Measurements from ENCODE around the gene ITPR2.

Gene ITPR2

GRCh38 chr12:26630546-26631027 lies 202.4 kb downstream of the ITPR2 start:
- Histone ChIP-seq H3K27ac (no peak overlapping the region), H3K4me3 (no peak overlapping the region)
- no peak for TF ChIP-seq CTCF (IDR thresholded peaks at IDR 0.05)
- DNase-seq (ENCODE audit: low spot score) = no peak

- DNase-seq (ENCODE audit: low spot score) = no peak
- TF ChIP-seq CTCF (IDR thresholded peaks at IDR 0.05) = no peak
- no peak overlapping the region for H3K4me3 ChIP-seq
- H3K27ac ChIP-seq = no peak overlapping the region
Measured at GRCh38 chr12:26629864-26630263, 203.1 kb downstream of the ITPR2 start.

GRCh38 chr12:26628234-26628633 lies 204.8 kb downstream of the ITPR2 start:
- no peak overlapping the region for H3K4me3 ChIP-seq
- DNase-seq (ENCODE audit: low spot score) = no peak
- no peak for TF ChIP-seq CTCF (IDR thresholded peaks at IDR 0.05)
- no peak overlapping the region for H3K27ac ChIP-seq

- Histone ChIP-seq H3K27ac (no peak overlapping the region), H3K4me3 (no peak overlapping the region)
- no peak for DNase-seq (ENCODE audit: low spot score)
- TF ChIP-seq CTCF (IDR thresholded peaks at IDR 0.05) = no peak
Measured at GRCh38 chr12:26627335-26627734, 205.7 kb downstream of the ITPR2 start.

GRCh38 chr12:26623136-26623535 lies 209.9 kb downstream of the ITPR2 start:
- no peak overlapping the region for H3K27ac ChIP-seq
- DNase-seq (ENCODE audit: low spot score) = no peak
- H3K4me3 ChIP-seq = no peak overlapping the region
- TF ChIP-seq CTCF (IDR thresholded peaks at IDR 0.05) = no peak

- Histone ChIP-seq H3K27ac (no peak overlapping the region), H3K4me3 (no peak overlapping the region)
- no peak for DNase-seq (ENCODE audit: low spot score)
- no peak for TF ChIP-seq CTCF (IDR thresholded peaks at IDR 0.05)
Measured at GRCh38 chr12:26622601-26623000, 210.4 kb downstream of the ITPR2 start.

GRCh38 chr12:26621932-26622331 lies 211.1 kb downstream of the ITPR2 start:
- no peak for TF ChIP-seq CTCF (IDR thresholded peaks at IDR 0.05)
- DNase-seq (ENCODE audit: low spot score) = no peak
- H3K4me3 ChIP-seq = no peak overlapping the region
- no peak overlapping the region for H3K27ac ChIP-seq

Data from coronary artery (tissue), 2 donors.